GM23338 (cell line): Measurements from ENCODE around the gene PEX10. TPM values are rescaled to one million over a fixed set of nuclear protein-coding genes. Genes with fewer than 3 reads are reported as not detected.

ENCODE experiments used
- ATAC-seq: fragments of 200-7000 bp; cut with Tn5 transposase; 3 replicates; pipeline ENCODE4 v1.9.1; 2020
- DNase-seq: peaks from one replicate; pipeline ENCODE4 v3.0.0-alpha.2; 2015; ENCODE audit warnings: low spot score
- H2AFZ ChIP-seq: fragments of 200-600 bp; sonication (generic); 2 replicates; pipeline ENCODE4 v1.8.0; 2016; ENCODE audit warnings: antibody characterized with exemption, mild to moderate bottlenecking, moderate library complexity
- H3F3A ChIP-seq: fragments of 200-600 bp; sonication (generic); replicated peaks from 2 replicates; pipeline ENCODE4 v1.8.0; 2017; ENCODE audit warnings: antibody characterized with exemption, mixed run types, low read depth
- H3K27ac ChIP-seq: fragments of 200-600 bp; sonication (generic); 2 replicates; pipeline ENCODE4 v1.6.1; 2016; ENCODE audit warnings: low read depth
- H3K27me3 ChIP-seq: fragments of 200-600 bp; sonication (generic); 2 replicates; pipeline ENCODE4 v1.8.0; 2016; ENCODE audit warnings: mild to moderate bottlenecking, mixed run types, moderate library complexity; ENCODE audit not compliant: insufficient read depth
- H3K36me3 ChIP-seq: fragments of 200-600 bp; sonication (generic); 2 replicates; pipeline ENCODE4 v1.8.0; 2016; ENCODE audit warnings: mild to moderate bottlenecking; ENCODE audit not compliant: insufficient read depth
- H3K4me1 ChIP-seq: fragments of 200-600 bp; sonication (generic); 2 replicates; pipeline ENCODE4 v1.8.0; 2016; ENCODE audit warnings: mild to moderate bottlenecking, moderate library complexity; ENCODE audit not compliant: insufficient read depth
- H3K4me2 ChIP-seq: fragments of 200-600 bp; sonication (generic); 2 replicates; pipeline ENCODE4 v1.7.1; 2017; ENCODE audit warnings: mixed run types
- H3K4me3 ChIP-seq: fragments of 200-600 bp; sonication (generic); 2 replicates; pipeline ENCODE4 v1.6.1; 2016; ENCODE audit warnings: mixed run types
- H3K79me2 ChIP-seq: fragments of 200-600 bp; sonication (generic); replicated peaks from 2 replicates; pipeline ENCODE4 v1.8.0; 2017; ENCODE audit warnings: mild to moderate bottlenecking; ENCODE audit not compliant: insufficient read depth
- H3K9me2 ChIP-seq: fragments of 200-600 bp; sonication (generic); 2 replicates; pipeline ENCODE4 v1.8.0; 2017; ENCODE audit not compliant: insufficient read depth
- H4K20me1 ChIP-seq: fragments of 200-600 bp; sonication (generic); replicated peaks from 2 replicates; pipeline ENCODE4 v1.8.0; 2017; ENCODE audit warnings: mild to moderate bottlenecking; ENCODE audit not compliant: insufficient read depth
- H3K27ac Mint-ChIP-seq: 2 replicates; pipeline ENCODE4 v1.8.0; 2020; ENCODE audit warnings: inconsistent platforms, mild to moderate bottlenecking, moderate library complexity, mixed read lengths
- H3K27me3 Mint-ChIP-seq: 3 replicates; pipeline ENCODE4 v1.8.0; 2022; ENCODE audit warnings: low read depth, mild to moderate bottlenecking, moderate library complexity, mixed read lengths, inconsistent platforms; ENCODE audit not compliant: insufficient read depth, poor library complexity
- H3K36me3 Mint-ChIP-seq: 3 replicates; pipeline ENCODE4 v1.8.0; 2021; ENCODE audit warnings: low read depth, mild to moderate bottlenecking, inconsistent platforms, moderate library complexity, mixed read lengths
- H3K4me1 Mint-ChIP-seq: 3 replicates; pipeline ENCODE4 v1.8.0; 2020; ENCODE audit warnings: mild to moderate bottlenecking, inconsistent platforms, mixed read lengths
- H3K4me3 Mint-ChIP-seq: 3 replicates; pipeline ENCODE4 v1.8.0; 2021; ENCODE audit warnings: moderate library complexity, mild to moderate bottlenecking, inconsistent platforms, mixed read lengths
- H3K9me3 Mint-ChIP-seq: 3 replicates; pipeline ENCODE4 v1.8.0; 2020; ENCODE audit warnings: moderate library complexity, mild to moderate bottlenecking, inconsistent platforms, mixed read lengths
- CREB1 ChIP-seq: fragments of 250-450 bp; sonication (Bioruptor Pico); IDR thresholded peaks from 2 replicates; pipeline ENCODE4 v1.5.0; 2020; ENCODE audit warnings: low read depth, mild to moderate bottlenecking, moderate library complexity
- CTCF ChIP-seq, 2 experiments: fragments of 200-600 bp in 1 of 2; sonication (generic) in 1 of 2; conservative IDR thresholded peaks; 2 replicates each; pipeline versions ENCODE4 v1.5.1 to v1.6.1; 2016 to 2017; ENCODE audit warnings: antibody characterized with exemption in 2 of 2, low read depth in 2 of 2, mild to moderate bottlenecking in 2 of 2, moderate library complexity in 1 of 2
- ETS1 ChIP-seq: IDR thresholded peaks from 2 replicates; pipeline ENCODE4 v1.6.1; 2016; ENCODE audit warnings: antibody characterized with exemption
- EZH2 ChIP-seq: fragments of 200-600 bp; sonication (generic); IDR thresholded peaks from one replicate; pipeline ENCODE4 v1.8.0; 2017; ENCODE audit warnings: antibody characterized with exemption, mild to moderate bottlenecking, low read depth; ENCODE audit not compliant: unreplicated experiment
- EZH2phosphoT487 ChIP-seq: fragments of 200-600 bp; sonication (generic); IDR thresholded peaks from one replicate; pipeline ENCODE4 v1.8.1; 2018; ENCODE audit warnings: antibody characterized with exemption; ENCODE audit not compliant: unreplicated experiment
- NANOG ChIP-seq: IDR thresholded peaks from 2 replicates; pipeline ENCODE4 v1.6.1; 2016; ENCODE audit warnings: antibody characterized with exemption, borderline replicate concordance
- ZNF462 ChIP-seq: fragments of 250-450 bp; sonication (Bioruptor Pico); IDR thresholded peaks from 2 replicates; pipeline ENCODE4 v1.5.0; 2020; ENCODE audit warnings: mild to moderate bottlenecking, moderate library complexity
- polyA plus RNA-seq: library from polyadenylated mRNA; unstranded; fragments of >200 nt; fragmentation: Nextera tagmentation; extraction: Ambion mirVana; gene quantifications from 2 replicates; pipeline ENCODE4 v1.2.1, GENCODE V29; 2016
- total RNA-seq: library from RNA; depleted of rRNA; stranded (reverse); fragments of >200 nt; shearing (Covaris generic); gene quantifications from 2 replicates; pipeline ENCODE4 v1.2.3, GENCODE V29; 2014

PEX10 gene
- total and polyA plus RNA-seq, 2 experiments from 2014 or later: 15.0 to 53.9 TPM

- TF ChIP-seq ETS1: no peak
- TF ChIP-seq CREB1: no peak
- TF ChIP-seq EZH2phosphoT487: no peak
- no peak for TF ChIP-seq EZH2
- no peak for TF ChIP-seq NANOG
- TF ChIP-seq ZNF462: no peak
Measured at GRCh38 chr1:2400576-2400909, 11.8 kb downstream of the PEX10 start (continued).

GRCh38 chr1:2399890-2400575 is 12.3 kb downstream of the PEX10 start:
- Histone ChIP-seq H3K4me3 (no peak overlapping the region), H3K79me2 (peaks cover 9% of the 10 kb centered on the region), H3K4me1 (no peaks in the 10 kb centered on the region), H3F3A (peaks cover 14% of the 10 kb centered on the region; the same call in 1 of the 2 replicates), H2AFZ (no peak overlapping the region), H3K4me2 (no peak overlapping the region), H3K27me3 (no peaks in the 10 kb centered on the region), H3K36me3 (no peaks in the 10 kb centered on the region; the same call in none of the 2 replicates), H3K27ac (no peak overlapping the region), H4K20me1 (no peaks in the 10 kb centered on the region; the same call in 1 of the 2 replicates), H3K9me2 (no peaks in the 10 kb centered on the region)
- no peak for DNase-seq
- no peak overlapping the region for H3K27ac Mint-ChIP-seq
- H3K27me3 Mint-ChIP-seq: peaks cover 4% of the 10 kb centered on the region
- ATAC-seq: no peak
- peaks cover 69% of the 10 kb centered on the region for H3K36me3 Mint-ChIP-seq
- H3K9me3 Mint-ChIP-seq: no peaks in the 10 kb centered on the region; the same call in 2 of the 3 replicates
- no peak overlapping the region for H3K4me3 Mint-ChIP-seq
- H3K4me1 Mint-ChIP-seq: no peaks in the 10 kb centered on the region; the same call in 2 of the 3 replicates
- TF ChIP-seq CTCF (conservative IDR thresholded peaks at IDR 0.05; ENCODE audit: low read depth in 2 of 2): no peak
